GM23338 (cell line): Measurements from ENCODE around the gene SULT1B1. TPM values are rescaled to one million over a fixed set of nuclear protein-coding genes. Genes with fewer than 3 reads are reported as not detected.

Experiments
- CREB1 ChIP-seq: fragments of 250-450 bp; sonication (Bioruptor Pico); IDR thresholded peaks from 2 replicates; pipeline ENCODE4 v1.5.0; 2020; ENCODE audit warnings: low read depth, mild to moderate bottlenecking, moderate library complexity
- NANOG ChIP-seq: IDR thresholded peaks from 2 replicates; pipeline ENCODE4 v1.6.1; 2016; ENCODE audit warnings: antibody characterized with exemption, borderline replicate concordance
- STAT1 ChIP-seq: IDR thresholded peaks from one replicate; pipeline ENCODE4 v1.6.1; 2016; ENCODE audit warnings: antibody characterized with exemption; ENCODE audit not compliant: unreplicated experiment
- polyA plus RNA-seq: library from polyadenylated mRNA; unstranded; fragments of >200 nt; fragmentation: Nextera tagmentation; extraction: Ambion mirVana; gene quantifications from 2 replicates; pipeline ENCODE4 v1.2.1, GENCODE V29; 2016
- total RNA-seq: library from RNA; depleted of rRNA; stranded (reverse); fragments of >200 nt; shearing (Covaris generic); gene quantifications from 2 replicates; pipeline ENCODE4 v1.2.3, GENCODE V29; 2014
- TF ChIP-seq, protein P1 (sequence below): fragments of 250-450 bp; sonication (Bioruptor Pico); IDR thresholded peaks from 2 replicates; pipeline ENCODE4 v1.5.0; 2020; ENCODE audit warnings: mild to moderate bottlenecking, moderate library complexity
- TF ChIP-seq, protein P2 (sequence below): IDR thresholded peaks from one replicate; pipeline ENCODE4 v1.6.1; 2018; ENCODE audit warnings: antibody characterized with exemption; ENCODE audit not compliant: unreplicated experiment
- TF ChIP-seq, protein P3 (sequence below), 2 experiments: fragments of 200-600 bp in 1 of 2; sonication (generic) in 1 of 2; conservative IDR thresholded peaks; 2 replicates each; pipeline versions ENCODE4 v1.5.1 to v1.6.1; 2016 to 2017; ENCODE audit warnings: antibody characterized with exemption in 2 of 2, low read depth in 2 of 2, mild to moderate bottlenecking in 2 of 2, moderate library complexity in 1 of 2

Gene SULT1B1
- total and polyA plus RNA-seq, 2 experiments from 2014 or later: not detected

DNA sequence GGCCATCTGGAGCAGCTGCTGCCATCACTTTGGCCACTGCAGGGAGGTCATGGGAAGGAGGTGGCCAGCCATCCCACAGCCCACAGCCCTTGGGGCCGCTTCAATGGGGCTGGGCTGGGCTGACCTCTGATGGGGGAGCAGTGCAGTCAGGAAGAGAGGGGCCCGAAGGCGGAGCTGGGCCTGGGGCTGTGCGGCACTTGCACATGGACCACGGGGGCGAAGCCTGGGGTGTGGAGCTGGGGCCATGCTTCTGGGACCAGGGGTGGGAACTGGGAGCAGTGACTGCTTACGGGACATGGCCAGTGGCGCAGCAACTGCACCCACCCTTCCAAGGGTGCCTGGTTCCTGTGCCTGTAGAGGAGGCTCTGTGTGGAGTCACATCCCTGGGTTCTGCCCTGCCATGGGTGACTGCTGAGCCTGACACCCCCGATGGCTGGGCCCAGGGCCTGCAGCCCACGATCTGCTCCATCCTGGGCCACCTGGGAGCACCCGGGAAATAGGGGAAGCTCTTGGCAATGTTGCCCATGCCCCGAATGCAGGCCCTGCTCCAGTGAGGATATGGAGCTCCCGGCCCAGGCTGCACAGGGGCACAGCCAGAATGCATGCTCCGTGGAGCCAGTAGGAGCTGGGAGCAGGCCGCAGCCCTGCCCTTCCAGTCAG lies 22.4 kb upstream of the SULT1B1 start (continued):
- TF ChIP-seq, protein P1, sequence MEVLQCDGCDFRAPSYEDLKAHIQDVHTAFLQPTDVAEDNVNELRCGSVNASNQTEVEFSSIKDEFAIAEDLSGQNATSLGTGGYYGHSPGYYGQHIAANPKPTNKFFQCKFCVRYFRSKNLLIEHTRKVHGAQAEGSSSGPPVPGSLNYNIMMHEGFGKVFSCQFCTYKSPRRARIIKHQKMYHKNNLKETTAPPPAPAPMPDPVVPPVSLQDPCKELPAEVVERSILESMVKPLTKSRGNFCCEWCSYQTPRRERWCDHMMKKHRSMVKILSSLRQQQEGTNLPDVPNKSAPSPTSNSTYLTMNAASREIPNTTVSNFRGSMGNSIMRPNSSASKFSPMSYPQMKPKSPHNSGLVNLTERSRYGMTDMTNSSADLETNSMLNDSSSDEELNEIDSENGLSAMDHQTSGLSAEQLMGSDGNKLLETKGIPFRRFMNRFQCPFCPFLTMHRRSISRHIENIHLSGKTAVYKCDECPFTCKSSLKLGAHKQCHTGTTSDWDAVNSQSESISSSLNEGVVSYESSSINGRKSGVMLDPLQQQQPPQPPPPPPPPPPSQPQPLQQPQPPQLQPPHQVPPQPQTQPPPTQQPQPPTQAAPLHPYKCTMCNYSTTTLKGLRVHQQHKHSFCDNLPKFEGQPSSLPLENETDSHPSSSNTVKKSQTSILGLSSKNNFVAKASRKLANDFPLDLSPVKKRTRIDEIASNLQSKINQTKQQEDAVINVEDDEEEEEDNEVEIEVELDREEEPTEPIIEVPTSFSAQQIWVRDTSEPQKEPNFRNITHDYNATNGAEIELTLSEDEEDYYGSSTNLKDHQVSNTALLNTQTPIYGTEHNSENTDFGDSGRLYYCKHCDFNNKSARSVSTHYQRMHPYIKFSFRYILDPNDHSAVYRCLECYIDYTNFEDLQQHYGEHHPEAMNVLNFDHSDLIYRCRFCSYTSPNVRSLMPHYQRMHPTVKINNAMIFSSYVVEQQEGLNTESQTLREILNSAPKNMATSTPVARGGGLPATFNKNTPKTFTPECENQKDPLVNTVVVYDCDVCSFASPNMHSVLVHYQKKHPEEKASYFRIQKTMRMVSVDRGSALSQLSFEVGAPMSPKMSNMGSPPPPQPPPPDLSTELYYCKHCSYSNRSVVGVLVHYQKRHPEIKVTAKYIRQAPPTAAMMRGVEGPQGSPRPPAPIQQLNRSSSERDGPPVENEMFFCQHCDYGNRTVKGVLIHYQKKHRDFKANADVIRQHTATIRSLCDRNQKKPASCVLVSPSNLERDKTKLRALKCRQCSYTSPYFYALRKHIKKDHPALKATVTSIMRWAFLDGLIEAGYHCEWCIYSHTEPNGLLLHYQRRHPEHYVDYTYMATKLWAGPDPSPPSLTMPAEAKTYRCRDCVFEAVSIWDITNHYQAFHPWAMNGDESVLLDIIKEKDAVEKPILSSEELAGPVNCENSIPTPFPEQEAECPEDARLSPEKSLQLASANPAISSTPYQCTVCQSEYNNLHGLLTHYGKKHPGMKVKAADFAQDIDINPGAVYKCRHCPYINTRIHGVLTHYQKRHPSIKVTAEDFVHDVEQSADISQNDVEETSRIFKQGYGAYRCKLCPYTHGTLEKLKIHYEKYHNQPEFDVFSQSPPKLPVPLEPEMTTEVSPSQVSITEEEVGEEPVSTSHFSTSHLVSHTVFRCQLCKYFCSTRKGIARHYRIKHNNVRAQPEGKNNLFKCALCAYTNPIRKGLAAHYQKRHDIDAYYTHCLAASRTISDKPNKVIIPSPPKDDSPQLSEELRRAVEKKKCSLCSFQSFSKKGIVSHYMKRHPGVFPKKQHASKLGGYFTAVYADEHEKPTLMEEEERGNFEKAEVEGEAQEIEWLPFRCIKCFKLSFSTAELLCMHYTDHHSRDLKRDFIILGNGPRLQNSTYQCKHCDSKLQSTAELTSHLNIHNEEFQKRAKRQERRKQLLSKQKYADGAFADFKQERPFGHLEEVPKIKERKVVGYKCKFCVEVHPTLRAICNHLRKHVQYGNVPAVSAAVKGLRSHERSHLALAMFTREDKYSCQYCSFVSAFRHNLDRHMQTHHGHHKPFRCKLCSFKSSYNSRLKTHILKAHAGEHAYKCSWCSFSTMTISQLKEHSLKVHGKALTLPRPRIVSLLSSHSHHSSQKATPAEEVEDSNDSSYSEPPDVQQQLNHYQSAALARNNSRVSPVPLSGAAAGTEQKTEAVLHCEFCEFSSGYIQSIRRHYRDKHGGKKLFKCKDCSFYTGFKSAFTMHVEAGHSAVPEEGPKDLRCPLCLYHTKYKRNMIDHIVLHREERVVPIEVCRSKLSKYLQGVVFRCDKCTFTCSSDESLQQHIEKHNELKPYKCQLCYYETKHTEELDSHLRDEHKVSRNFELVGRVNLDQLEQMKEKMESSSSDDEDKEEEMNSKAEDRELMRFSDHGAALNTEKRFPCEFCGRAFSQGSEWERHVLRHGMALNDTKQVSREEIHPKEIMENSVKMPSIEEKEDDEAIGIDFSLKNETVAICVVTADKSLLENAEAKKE: no peak
- no peak for TF ChIP-seq NANOG
- TF ChIP-seq STAT1: no peak
- TF ChIP-seq, protein P2, sequence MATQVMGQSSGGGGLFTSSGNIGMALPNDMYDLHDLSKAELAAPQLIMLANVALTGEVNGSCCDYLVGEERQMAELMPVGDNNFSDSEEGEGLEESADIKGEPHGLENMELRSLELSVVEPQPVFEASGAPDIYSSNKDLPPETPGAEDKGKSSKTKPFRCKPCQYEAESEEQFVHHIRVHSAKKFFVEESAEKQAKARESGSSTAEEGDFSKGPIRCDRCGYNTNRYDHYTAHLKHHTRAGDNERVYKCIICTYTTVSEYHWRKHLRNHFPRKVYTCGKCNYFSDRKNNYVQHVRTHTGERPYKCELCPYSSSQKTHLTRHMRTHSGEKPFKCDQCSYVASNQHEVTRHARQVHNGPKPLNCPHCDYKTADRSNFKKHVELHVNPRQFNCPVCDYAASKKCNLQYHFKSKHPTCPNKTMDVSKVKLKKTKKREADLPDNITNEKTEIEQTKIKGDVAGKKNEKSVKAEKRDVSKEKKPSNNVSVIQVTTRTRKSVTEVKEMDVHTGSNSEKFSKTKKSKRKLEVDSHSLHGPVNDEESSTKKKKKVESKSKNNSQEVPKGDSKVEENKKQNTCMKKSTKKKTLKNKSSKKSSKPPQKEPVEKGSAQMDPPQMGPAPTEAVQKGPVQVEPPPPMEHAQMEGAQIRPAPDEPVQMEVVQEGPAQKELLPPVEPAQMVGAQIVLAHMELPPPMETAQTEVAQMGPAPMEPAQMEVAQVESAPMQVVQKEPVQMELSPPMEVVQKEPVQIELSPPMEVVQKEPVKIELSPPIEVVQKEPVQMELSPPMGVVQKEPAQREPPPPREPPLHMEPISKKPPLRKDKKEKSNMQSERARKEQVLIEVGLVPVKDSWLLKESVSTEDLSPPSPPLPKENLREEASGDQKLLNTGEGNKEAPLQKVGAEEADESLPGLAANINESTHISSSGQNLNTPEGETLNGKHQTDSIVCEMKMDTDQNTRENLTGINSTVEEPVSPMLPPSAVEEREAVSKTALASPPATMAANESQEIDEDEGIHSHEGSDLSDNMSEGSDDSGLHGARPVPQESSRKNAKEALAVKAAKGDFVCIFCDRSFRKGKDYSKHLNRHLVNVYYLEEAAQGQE: no peak
- no peak for TF ChIP-seq CREB1 (CRISPR knock-in tag)
- TF ChIP-seq, protein P3, sequence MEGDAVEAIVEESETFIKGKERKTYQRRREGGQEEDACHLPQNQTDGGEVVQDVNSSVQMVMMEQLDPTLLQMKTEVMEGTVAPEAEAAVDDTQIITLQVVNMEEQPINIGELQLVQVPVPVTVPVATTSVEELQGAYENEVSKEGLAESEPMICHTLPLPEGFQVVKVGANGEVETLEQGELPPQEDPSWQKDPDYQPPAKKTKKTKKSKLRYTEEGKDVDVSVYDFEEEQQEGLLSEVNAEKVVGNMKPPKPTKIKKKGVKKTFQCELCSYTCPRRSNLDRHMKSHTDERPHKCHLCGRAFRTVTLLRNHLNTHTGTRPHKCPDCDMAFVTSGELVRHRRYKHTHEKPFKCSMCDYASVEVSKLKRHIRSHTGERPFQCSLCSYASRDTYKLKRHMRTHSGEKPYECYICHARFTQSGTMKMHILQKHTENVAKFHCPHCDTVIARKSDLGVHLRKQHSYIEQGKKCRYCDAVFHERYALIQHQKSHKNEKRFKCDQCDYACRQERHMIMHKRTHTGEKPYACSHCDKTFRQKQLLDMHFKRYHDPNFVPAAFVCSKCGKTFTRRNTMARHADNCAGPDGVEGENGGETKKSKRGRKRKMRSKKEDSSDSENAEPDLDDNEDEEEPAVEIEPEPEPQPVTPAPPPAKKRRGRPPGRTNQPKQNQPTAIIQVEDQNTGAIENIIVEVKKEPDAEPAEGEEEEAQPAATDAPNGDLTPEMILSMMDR (conservative IDR thresholded peaks at IDR 0.05; ENCODE audit: low read depth in 2 of 2): no peak
